OCI-LY7 (cell line): Measurements from ENCODE around the gene NAIP.
"Not testable (repeated sequence)": the region's sequence is repeated elsewhere in the genome, so short reads cannot be mapped to it uniquely, and the experiment has no call there.

ENCODE experiments used
- EZH2phosphoT487 ChIP-seq: fragments of 200-600 bp; sonication (generic); IDR thresholded peaks from 2 replicates; pipeline ENCODE4 v1.6.1; 2018; ENCODE audit warnings: low read depth, borderline replicate concordance, mild to moderate bottlenecking, mixed run types, antibody characterized with exemption, low read length, moderate library complexity, mixed read lengths
- TF ChIP-seq, protein P1 (sequence below): fragments of 200-600 bp; sonication (generic); conservative IDR thresholded peaks from 2 replicates; pipeline ENCODE4 v1.5.1; 2014; ENCODE audit warnings: mild to moderate bottlenecking, antibody characterized with exemption, low read length, moderate library complexity, mixed read lengths

DNA sequence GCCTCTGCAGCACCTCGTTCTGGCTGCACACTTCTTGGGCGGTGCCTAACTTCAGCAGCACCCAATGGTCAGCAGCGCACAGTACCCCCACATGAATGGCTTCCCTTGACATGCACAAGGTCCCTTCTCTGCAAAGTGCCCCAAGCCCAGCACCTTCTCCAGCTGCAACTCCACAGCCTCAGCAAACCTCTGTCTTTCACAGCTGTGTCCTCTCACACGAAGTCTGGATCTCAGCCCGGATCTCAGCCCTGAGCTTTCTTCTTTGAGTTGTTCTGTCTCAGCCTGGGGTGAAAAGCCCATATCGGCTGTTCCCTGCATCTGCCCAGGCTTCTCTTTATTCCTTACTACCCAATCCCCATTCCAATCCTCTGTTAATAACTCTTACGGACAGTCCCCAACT, 57.9 kb downstream of the NAIP start:
- TF ChIP-seq, protein P1, sequence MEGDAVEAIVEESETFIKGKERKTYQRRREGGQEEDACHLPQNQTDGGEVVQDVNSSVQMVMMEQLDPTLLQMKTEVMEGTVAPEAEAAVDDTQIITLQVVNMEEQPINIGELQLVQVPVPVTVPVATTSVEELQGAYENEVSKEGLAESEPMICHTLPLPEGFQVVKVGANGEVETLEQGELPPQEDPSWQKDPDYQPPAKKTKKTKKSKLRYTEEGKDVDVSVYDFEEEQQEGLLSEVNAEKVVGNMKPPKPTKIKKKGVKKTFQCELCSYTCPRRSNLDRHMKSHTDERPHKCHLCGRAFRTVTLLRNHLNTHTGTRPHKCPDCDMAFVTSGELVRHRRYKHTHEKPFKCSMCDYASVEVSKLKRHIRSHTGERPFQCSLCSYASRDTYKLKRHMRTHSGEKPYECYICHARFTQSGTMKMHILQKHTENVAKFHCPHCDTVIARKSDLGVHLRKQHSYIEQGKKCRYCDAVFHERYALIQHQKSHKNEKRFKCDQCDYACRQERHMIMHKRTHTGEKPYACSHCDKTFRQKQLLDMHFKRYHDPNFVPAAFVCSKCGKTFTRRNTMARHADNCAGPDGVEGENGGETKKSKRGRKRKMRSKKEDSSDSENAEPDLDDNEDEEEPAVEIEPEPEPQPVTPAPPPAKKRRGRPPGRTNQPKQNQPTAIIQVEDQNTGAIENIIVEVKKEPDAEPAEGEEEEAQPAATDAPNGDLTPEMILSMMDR = not testable (repeated sequence)
- TF ChIP-seq EZH2phosphoT487 = not testable (repeated sequence)
